GM18505 (cell line): Measurements from ENCODE around the gene ALDH3B1.
"Not testable (repeated sequence)": the region's sequence is repeated elsewhere in the genome, so short reads cannot be mapped to it uniquely, and the experiment has no call there.

Experiments used
- ATAC-seq: cut with Tn5 transposase; IDR thresholded peaks from one replicate; pipeline ENCODE4 v1.9.1; 2021; ENCODE audit not compliant: unreplicated experiment
- POLR2A ChIP-seq: IDR thresholded peaks from 4 replicates; pipeline ENCODE4 v1.6.1; 2011; ENCODE audit warnings: borderline replicate concordance; ENCODE audit not compliant: insufficient read depth, insufficient read length; ENCODE audit errors: extremely low read depth

The ALDH3B1 gene

GRCh38 chr11:68010090-68011041, at the start of gene ALDH3B1:
Gene ALDH3B1 (plus strand): TSS chr11:68010327. CDS start chr11:68015298, 4,971 bp downstream.
- no peak for TF ChIP-seq POLR2A
- no peak for ATAC-seq

- not testable (repeated sequence) for ATAC-seq
These were observed 46.9 kb upstream of the ALDH3B1 start for GRCh38 chr11:67963217-67963616.

- not testable (repeated sequence) for ATAC-seq
These were observed 46.2 kb upstream of the ALDH3B1 start for GRCh38 chr11:67963879-67964278.

GRCh38 chr11:67964746-67965145, 45.4 kb upstream of the ALDH3B1 start:
- not testable (repeated sequence) for ATAC-seq

- not testable (repeated sequence) for ATAC-seq
These were observed 44.2 kb upstream of the ALDH3B1 start for GRCh38 chr11:67965830-67966348.

- ATAC-seq: not testable (repeated sequence)
These were observed 35.4 kb upstream of the ALDH3B1 start for GRCh38 chr11:67974746-67975145.

GRCh38 chr11:67978766-67979418, 31.2 kb upstream of the ALDH3B1 start:
- ATAC-seq: not testable (repeated sequence)

- ATAC-seq: not testable (repeated sequence)
These were observed 28.9 kb upstream of the ALDH3B1 start for GRCh38 chr11:67981226-67981625.

GRCh38 chr11:67982255-67982857, 27.8 kb upstream of the ALDH3B1 start:
- not testable (repeated sequence) for ATAC-seq

- TF ChIP-seq POLR2A: no peak
- ATAC-seq: no peak
These were observed 26.2 kb upstream of the ALDH3B1 start for GRCh38 chr11:67983951-67984350.

- ATAC-seq: not testable (repeated sequence)
These were observed 24.8 kb upstream of the ALDH3B1 start for GRCh38 chr11:67985302-67985701.

- ATAC-seq: not testable (repeated sequence)
- TF ChIP-seq POLR2A: peak; percentile 18
These were observed 19.4 kb upstream of the ALDH3B1 start for GRCh38 chr11:67990546-67991346.

GRCh38 chr11:67991347-67992121, 18.6 kb upstream of the ALDH3B1 start:
- not testable (repeated sequence) for ATAC-seq

GRCh38 chr11:67993821-67994220, 16.3 kb upstream of the ALDH3B1 start:
- ATAC-seq: not testable (repeated sequence)

GRCh38 chr11:67994387-67994786, 15.7 kb upstream of the ALDH3B1 start:
- not testable (repeated sequence) for ATAC-seq

GRCh38 chr11:67995129-67995528, 15.0 kb upstream of the ALDH3B1 start:
- ATAC-seq: not testable (repeated sequence)

- ATAC-seq: not testable (repeated sequence)
These were observed 14.5 kb upstream of the ALDH3B1 start for GRCh38 chr11:67995579-67995978.
